WERI-Rb-1 (cell line): ENCODE measurements around the gene GLIS1.
A peak's percentile ranks its signal among the peaks of the same experiment; 100 is the strongest.

Experiments used
- DNase-seq: peaks from one replicate; pipeline ENCODE4 v3.0.0-alpha.2; 2020
- H3K27ac ChIP-seq: fragments of 250-450 bp; sonication (Bioruptor Pico); 2 replicates; pipeline ENCODE4 v1.5.1; 2020; ENCODE audit warnings: mild to moderate bottlenecking, moderate library complexity
- H3K27me3 ChIP-seq: fragments of 250-450 bp; sonication (Bioruptor Pico); 2 replicates; pipeline ENCODE4 v1.5.1; 2021; ENCODE audit warnings: mild to moderate bottlenecking, low read depth, moderate library complexity; ENCODE audit not compliant: insufficient read depth, severe bottlenecking
- H3K36me3 ChIP-seq: fragments of 250-450 bp; sonication (Bioruptor Pico); 2 replicates; pipeline ENCODE4 v1.5.1; 2020; ENCODE audit warnings: mild to moderate bottlenecking, moderate library complexity
- H3K4me3 ChIP-seq: 2 replicates; pipeline ENCODE4 v1.5.1; 2011; ENCODE audit warnings: low read depth, mild to moderate bottlenecking, control low read depth, low read length
- H3K9me3 ChIP-seq: fragments of 250-450 bp; sonication (Bioruptor Pico); 2 replicates; pipeline ENCODE4 v1.5.1; 2021; ENCODE audit warnings: mild to moderate bottlenecking, moderate library complexity; ENCODE audit not compliant: severe bottlenecking
- CTCF ChIP-seq: IDR thresholded peaks from 2 replicates; pipeline ENCODE4 v1.5.1; 2011; ENCODE audit warnings: low read depth, mild to moderate bottlenecking, control low read depth, inconsistent platforms, low read length

Gene GLIS1

GRCh38 chr1:53539226-53539625, 199.7 kb downstream of the GLIS1 start:
- no peak for DNase-seq
- no peaks in the 10 kb centered on the region for H3K36me3 ChIP-seq
- H3K9me3 ChIP-seq: no peaks in the 10 kb centered on the region
- TF ChIP-seq CTCF: no peak
- no peaks in the 10 kb centered on the region for H3K27me3 ChIP-seq
- no peak overlapping the region for H3K27ac ChIP-seq
- no peak overlapping the region for H3K4me3 ChIP-seq

- no peak for TF ChIP-seq CTCF
- Histone ChIP-seq H3K27me3 (no peaks in the 10 kb centered on the region), H3K36me3 (no peaks in the 10 kb centered on the region)
Measured at GRCh38 chr1:53536606-53537005, 202.4 kb downstream of the GLIS1 start.

GRCh38 chr1:53535846-53536245, 203.1 kb downstream of the GLIS1 start:
- no peaks in the 10 kb centered on the region for H3K27me3 ChIP-seq
- no peak for TF ChIP-seq CTCF
- H3K27ac ChIP-seq: peak overlapping the region; percentile 27; the same call in 1 of the 2 replicates
- DNase-seq: peak; percentile 63
- H3K36me3 ChIP-seq: no peaks in the 10 kb centered on the region
- no peak overlapping the region for H3K4me3 ChIP-seq
- H3K9me3 ChIP-seq: no peaks in the 10 kb centered on the region

More at GRCh38 chr1:53536606-53537005, 202.4 kb downstream of the GLIS1 start:
- peak overlapping the region; percentile 41 for H3K27ac ChIP-seq
- no peak for DNase-seq
- no peak overlapping the region for H3K4me3 ChIP-seq
- no peaks in the 10 kb centered on the region for H3K9me3 ChIP-seq

GRCh38 chr1:53535226-53535625, 203.7 kb downstream of the GLIS1 start:
- TF ChIP-seq CTCF: no peak
- no peak for DNase-seq

GRCh38 chr1:53532912-53533311, 206.1 kb downstream of the GLIS1 start:
- Histone ChIP-seq H3K27ac (no peak overlapping the region), H3K36me3 (no peaks in the 10 kb centered on the region), H3K9me3 (no peaks in the 10 kb centered on the region), H3K27me3 (no peaks in the 10 kb centered on the region), H3K4me3 (no peak overlapping the region)
- no peak for DNase-seq
- TF ChIP-seq CTCF: no peak

More at GRCh38 chr1:53535226-53535625, 203.7 kb downstream of the GLIS1 start:
- no peaks in the 10 kb centered on the region for H3K36me3 ChIP-seq
- H3K27me3 ChIP-seq: no peaks in the 10 kb centered on the region
- H3K27ac ChIP-seq: no peak overlapping the region
- no peaks in the 10 kb centered on the region for H3K9me3 ChIP-seq
- H3K4me3 ChIP-seq: no peak overlapping the region

- Histone ChIP-seq H3K9me3 (no peaks in the 10 kb centered on the region), H3K27ac (no peak overlapping the region), H3K27me3 (no peaks in the 10 kb centered on the region), H3K36me3 (no peaks in the 10 kb centered on the region), H3K4me3 (no peak overlapping the region)
- no peak for TF ChIP-seq CTCF
- DNase-seq: no peak
Measured at GRCh38 chr1:53532377-53532776, 206.6 kb downstream of the GLIS1 start.
